M059J (cell line): ENCODE data around the gene SMARCD3. TPM values are rescaled to one million over a fixed set of nuclear protein-coding genes. Genes with fewer than 3 reads are reported as not detected.

Source experiments
- DNase-seq: peaks from one replicate; pipeline ENCODE4 v3.0.0-alpha.2; 2012; ENCODE audit warnings: low read depth
- total RNA-seq: library from RNA; depleted of rRNA; stranded (reverse); fragments of >200 nt; shearing (Covaris generic); gene quantifications from 2 replicates; pipeline ENCODE4 v1.2.3, GENCODE V29; 2014

SMARCD3 gene
- total RNA-seq, 1 experiment from 2014 or later, result 4.3 TPM

DNA sequence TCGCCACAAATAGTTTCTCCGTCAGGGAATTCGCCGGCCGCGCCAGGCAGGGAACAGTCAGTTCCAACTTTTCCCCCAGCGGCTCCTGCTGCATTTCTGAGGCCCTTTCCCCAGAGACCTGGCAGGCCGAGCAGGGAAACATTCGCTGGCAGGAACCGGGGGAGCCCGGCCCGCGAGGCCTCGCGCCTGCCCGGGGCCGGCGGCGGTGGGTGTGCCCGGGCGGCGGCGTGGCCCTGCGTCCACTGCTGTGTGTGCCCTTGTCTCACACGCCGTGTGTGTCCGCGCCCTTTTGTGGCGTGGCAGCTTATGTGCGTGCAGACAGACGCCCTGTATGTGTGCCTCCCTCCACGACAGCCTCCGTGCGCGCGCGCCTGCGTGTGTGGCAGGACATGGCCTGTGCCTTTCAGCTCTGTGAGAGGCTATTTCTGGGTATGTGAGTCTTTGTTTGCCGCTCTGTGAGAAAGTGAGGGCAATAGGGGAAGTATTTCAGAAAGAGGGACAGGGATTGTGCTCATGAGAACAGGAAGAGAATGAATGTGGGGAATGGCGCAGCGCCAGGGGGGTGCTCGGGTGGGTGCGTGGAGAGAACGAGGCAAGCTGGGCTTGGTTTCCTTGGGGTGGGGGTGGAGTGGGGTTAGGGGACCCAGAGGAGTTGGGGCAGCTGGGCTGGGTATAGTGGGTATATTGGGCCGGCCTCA, 689 bp upstream of the SMARCD3 start:
- DNase-seq, result peak; percentile 57

GRCh38 chr7:151247611-151248345, 716 bp downstream of the SMARCD3 start:
- no peak for DNase-seq

DNA sequence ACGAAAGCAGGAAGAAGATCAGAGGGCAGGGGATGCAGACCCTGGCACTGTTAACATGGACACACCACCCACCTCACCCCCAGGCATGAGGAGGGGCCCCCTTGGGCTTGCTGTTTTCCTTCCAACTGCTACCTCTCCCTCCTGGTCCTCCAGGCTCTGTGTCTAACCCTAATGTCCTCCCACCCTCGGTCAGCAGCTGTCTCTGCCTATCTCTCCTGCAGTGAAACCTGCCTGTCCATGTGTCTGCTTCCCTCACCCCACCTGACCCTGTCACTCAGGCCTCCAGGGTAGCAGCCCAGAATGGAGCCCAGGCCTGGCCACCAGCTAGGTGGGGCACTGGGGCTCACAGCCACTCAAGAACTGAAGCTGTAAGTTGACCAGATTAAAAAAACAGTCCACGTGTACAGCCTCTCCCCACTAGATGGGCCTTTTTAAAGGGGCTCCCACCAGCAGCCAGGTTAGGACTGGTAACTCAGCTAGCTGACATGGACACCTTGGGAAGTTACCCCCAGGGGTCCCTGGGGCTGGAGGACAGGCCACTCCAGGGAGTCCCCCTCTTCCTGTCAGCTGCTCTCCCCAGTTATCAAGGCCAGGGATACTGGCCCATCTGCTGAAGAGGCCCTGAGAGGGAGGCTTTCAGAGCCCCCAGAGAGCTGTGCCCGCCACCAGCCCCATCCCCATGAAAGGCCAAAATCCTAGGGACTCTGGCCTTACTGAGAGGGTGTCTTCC, 1.5 kb downstream of the SMARCD3 start:
- DNase-seq, result no peak

- no peak for DNase-seq
Measured at GRCh38 chr7:151246102-151246850, 2.2 kb downstream of the SMARCD3 start.

- no peak for DNase-seq
Measured at GRCh38 chr7:151245360-151246101, 3.0 kb downstream of the SMARCD3 start.

- DNase-seq, result no peak
Measured at GRCh38 chr7:151244841-151245346, 3.6 kb downstream of the SMARCD3 start.

DNA sequence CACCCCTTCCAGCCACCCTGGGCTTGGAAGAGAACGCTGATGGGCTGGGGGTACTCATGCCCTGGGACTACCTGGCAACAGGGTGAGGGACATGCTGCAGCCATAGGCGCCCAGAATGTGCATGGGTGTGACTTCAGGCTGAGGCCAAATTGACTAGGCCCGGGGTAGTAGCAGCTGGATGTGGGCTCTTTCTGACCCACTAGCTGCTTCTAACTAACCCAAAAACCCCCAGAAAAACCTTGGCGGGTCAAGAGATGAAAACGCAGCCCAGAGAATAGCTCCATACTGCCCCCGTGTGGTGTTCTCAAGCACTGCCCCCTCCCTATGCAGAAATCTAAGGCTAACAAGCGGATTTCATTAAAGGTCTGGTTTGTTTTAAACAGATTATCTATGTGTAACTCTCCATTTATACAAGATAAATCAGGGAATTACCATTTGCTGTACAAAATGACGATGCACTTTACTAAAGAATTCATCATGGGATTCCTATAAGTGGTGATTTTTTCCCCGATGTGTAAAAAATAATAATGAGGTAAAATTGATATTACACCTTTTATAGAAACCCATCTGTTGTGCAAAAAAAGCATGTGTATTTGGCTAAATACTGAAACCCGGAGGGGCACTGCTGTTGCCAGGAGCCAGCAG, 4.2 kb downstream of the SMARCD3 start:
- peak; percentile 47 for DNase-seq

GRCh38 chr7:151243408-151244195, 4.9 kb downstream of the SMARCD3 start:
- DNase-seq, result peak; percentile 34

DNA sequence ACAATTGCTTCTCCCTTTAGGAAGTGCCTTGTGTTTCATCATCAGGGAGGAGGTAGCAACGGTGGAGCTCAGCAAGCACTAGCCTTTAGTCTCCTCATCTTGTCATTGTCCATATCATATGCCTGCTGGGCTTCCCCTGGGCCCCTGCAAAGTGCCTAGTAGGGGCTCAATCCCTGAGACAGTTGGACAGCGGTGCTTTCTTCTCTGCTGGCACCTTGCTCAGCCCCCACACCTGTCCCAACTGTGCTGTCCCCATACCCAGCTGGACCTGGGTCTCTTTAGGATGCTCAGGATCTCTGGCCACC, 5.5 kb downstream of the SMARCD3 start:
- DNase-seq, result no peak

DNA sequence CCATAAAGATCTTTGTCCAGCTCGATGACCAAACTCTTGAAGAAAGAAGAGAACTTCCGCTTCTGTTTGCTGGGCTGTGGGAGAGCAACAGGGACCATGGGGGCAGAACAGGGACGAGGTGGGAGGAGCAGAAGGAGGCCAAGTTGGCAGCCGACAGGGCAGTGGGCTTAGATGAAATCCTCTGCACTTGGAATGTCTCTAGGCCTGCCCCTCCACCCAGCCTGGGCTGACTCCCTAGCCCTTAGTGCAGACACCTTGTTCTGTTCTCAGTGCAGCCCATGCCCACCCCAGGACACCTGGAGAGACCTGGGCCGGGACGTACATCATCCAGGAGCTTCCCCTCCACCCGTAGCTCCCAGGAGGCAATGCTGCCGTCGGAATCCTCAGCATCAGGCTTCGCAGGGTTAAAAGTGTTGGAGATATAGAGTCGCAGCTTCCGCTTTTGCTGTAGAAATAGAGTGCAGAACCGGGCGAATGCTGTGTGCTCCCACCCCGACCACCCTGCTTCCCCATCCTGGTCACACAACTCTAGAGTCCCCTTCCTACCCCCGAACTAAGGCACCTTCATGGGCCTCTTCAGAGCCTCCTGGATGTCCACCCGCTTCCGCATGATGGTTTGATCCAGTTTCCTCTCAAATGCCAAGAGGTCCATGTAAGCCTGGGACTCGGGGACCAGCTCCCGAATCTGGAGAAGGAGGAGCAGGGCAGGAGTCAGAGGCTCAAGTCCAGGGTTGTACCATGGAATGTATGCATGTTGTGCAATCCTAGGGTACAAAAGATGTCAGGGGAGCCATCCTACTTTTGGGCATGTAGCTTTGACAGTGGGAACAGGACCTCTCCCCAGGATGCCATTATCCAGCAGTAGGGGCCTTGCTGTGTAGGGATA, 6.1 kb downstream of the SMARCD3 start:
- peak; percentile 24 for DNase-seq

DNA sequence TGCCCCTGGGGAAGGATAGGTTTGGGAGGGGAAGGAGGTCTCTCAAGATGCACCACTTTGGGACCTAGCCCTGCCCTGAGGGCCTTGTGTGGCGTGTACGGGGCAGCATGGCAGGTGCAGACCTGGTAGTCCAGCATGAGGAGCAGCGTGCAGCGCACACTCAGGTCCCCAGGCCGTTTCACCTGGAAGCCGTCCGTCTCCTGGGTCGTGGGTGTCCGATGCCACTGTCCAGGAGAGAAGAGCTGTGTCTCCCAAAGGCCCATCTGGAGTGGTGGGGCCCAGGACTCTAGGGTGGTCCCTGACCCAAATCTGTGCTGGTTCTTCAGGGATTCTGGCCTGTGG, 6.8 kb downstream of the SMARCD3 start:
- DNase-seq, result no peak

DNA sequence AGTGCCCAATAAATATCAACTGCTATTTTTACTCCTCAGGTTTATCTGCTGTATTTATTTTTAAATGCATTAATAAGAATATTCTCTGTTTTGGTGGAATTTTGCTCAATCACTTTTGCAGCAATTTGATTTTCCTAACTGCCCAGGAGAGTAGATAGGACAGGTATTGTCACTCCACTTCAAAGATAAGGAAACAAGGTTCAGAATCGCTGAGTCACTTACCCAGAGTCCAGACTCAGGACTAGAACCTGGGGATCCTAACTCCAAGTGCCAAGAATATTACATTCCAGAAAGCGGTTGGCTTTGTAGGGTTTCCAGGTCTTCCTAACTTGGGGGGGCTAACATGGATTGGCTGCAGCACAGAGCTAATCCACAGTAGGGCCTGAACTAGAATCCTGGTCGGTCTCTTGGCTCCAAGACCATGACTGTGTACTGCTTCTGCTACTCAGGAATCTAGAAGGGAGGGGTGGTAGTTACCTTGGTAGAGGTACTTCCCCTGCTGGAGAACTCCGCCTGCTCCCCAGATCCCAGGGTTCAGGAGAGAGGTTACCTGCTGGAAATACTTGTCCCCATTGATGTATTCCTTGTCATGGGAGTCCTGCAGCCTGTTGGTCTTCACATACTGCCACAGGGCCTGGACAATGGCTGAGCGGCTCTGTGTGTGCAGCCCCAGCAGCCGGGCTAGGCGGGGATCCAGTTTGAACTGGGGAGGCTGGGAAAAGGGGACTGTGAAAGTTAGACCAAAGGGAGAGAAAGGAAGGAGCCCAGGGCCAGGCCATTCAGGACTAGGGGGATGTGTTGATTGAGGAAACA, 7.3 kb downstream of the SMARCD3 start:
- peak; percentile 17 for DNase-seq

DNA sequence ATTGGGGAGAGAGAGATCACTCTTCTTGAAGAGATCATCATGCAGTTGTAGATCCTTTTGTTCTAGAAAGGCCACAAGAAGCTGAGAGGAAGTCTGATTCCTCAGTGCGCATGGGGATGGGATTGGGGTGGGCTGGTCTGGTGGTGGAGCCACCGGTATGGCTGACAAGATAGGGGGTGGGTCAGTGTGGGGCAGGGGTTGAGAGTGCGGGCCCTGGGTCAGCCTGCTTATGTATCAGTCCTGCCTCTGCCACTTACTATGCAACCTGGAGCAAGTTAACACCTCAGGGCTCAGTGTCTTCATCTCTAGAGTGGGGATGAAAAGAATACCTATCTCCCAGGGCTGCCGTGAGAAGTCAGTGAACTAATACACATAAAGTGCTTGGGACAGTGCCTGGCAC, 8.0 kb downstream of the SMARCD3 start:
- no peak for DNase-seq

DNA sequence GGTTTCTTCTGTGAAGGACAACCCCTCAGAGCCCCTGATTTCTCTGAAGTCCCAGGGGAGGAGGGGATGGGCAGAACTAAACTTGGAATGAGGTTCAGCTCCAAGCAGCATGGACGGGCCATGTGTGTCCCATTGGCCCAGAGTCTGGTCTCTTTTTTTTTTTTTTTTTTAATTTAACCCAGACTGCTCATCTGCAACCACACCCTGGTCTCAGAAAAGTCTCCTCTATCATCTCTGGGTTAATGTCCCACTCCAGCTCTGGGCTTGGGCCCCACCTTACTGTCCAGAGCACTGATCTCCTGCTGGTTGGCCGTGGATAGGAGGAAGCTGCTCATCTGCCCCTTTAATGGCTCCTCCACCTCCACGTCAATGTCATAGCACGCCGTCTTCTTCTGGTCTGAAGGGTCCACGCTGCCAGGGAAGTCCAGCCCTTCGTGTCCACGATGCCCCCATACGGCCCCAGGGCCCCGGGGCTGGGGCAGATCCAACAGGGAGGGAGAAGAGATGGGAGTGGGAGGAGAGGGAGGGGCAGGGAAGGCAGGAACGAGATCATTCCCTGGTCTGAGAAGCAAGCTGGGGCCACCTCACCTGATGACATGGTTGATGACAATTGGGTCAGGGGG, 8.5 kb downstream of the SMARCD3 start:
- DNase-seq, result no peak

- DNase-seq, result no peak
Measured at GRCh38 chr7:151238924-151239836, 9.3 kb downstream of the SMARCD3 start.

- no peak for DNase-seq
Measured at GRCh38 chr7:151238190-151238810, 10.2 kb downstream of the SMARCD3 start.
